ENCODE measurements around the gene IFITM1. TPM values are rescaled to one million over a fixed set of nuclear protein-coding genes. Genes with fewer than 3 reads are reported as not detected.
"Not testable (repeated sequence)": the region's sequence is repeated elsewhere in the genome, so short reads cannot be mapped to it uniquely, and the experiment has no call there.

IFITM1 gene
- total and polyA plus RNA-seq, 9 of the 15 experiments (the other 6 are each of a cell fraction or from before 2014, with no cell fraction given) = 691 to 5,579 (median 974) TPM

GRCh38 chr11:349270-349954 lies 35.6 kb downstream of the IFITM1 start (continued):
- TF ChIP-seq CHD4 (IDR thresholded peaks at IDR 0.05; ENCODE audit: insufficient read depth, insufficient replicate concordance, low read depth, low read length, poor library complexity, severe bottlenecking) (peak; percentile 62), SMAD4 (CRISPR knock-in tag; conservative IDR thresholded peaks at IDR 0.05) (peak; percentile 60), MECOM (CRISPR knock-in tag; IDR thresholded peaks at IDR 0.05) (peak; percentile 66; the same call in 1 of the 2 replicates), CBX1 (IDR thresholded peaks at IDR 0.05; ENCODE audit: low read depth) (peak; percentile 58; the same call in 1 of the 2 replicates), JUND (tag; IDR thresholded peaks at IDR 0.05; ENCODE audit: borderline replicate concordance, low read depth, low read length) (peak; percentile 55; the same call in 1 of the 3 replicates), NFRKB (IDR thresholded peaks at IDR 0.05; ENCODE audit: low read depth) (0 out of 2 replicates have a peak, but pooled peaks have one; percentile 47), SRF (CRISPR knock-in tag; IDR thresholded peaks at IDR 0.05) (0 out of 4 replicates have a peak, but pooled peaks of 1 of the 2 experiments have one; percentile 13), DMBX1 (CRISPR knock-in tag; IDR thresholded peaks at IDR 0.05; ENCODE audit: borderline replicate concordance) (0 out of 2 replicates have a peak, but pooled peaks have one; percentile 33), ZNF395 (CRISPR knock-in tag; IDR thresholded peaks at IDR 0.05) (0 out of 2 replicates have a peak, but pooled peaks have one; percentile 12), E2F6 (IDR thresholded peaks at IDR 0.05; ENCODE audit: borderline replicate concordance in 1 of 2, extremely low read depth in 1 of 2, insufficient read depth in 1 of 2, insufficient read length in 1 of 2, low read depth in 1 of 2, low read length in 1 of 2, poor library complexity in 1 of 2, severe bottlenecking in 1 of 2) (peak in 1 of 2 experiments; percentile 10), ATF4 (CRISPR knock-in tag; IDR thresholded peaks at IDR 0.05) (peak; percentile 26; the same call in 1 of the 2 replicates)
- TF ChIP-seq JUND (IDR thresholded peaks at IDR 0.05; ENCODE audit: borderline replicate concordance, low read depth, low read length) = not testable (repeated sequence)

Measured in K562 (cell line).